Tibial nerve (tissue), 3 donors: ENCODE results near the gene TMEFF2.

Experiments
- POLR2A ChIP-seq, 2 donors: fragments of 450-650 bp; IDR thresholded peaks; one replicate each; pipeline ENCODE4 v1.6.1; 2017; ENCODE audit warnings: antibody characterized with exemption in 2 of 2, mild to moderate bottlenecking in 2 of 2, moderate library complexity in 2 of 2
- TF ChIP-seq, protein P1 (sequence below), 5 experiments: fragments of 200-600 bp in 3 of 5; fragments of 450-650 bp in 2 of 5; sonication (generic) in 3 of 5; IDR thresholded peaks; one replicate each; pipeline ENCODE4 v1.5.1; 2016 to 2019; ENCODE audit warnings: antibody characterized with exemption in 5 of 5, mild to moderate bottlenecking in 3 of 5, moderate library complexity in 2 of 5

DNA sequence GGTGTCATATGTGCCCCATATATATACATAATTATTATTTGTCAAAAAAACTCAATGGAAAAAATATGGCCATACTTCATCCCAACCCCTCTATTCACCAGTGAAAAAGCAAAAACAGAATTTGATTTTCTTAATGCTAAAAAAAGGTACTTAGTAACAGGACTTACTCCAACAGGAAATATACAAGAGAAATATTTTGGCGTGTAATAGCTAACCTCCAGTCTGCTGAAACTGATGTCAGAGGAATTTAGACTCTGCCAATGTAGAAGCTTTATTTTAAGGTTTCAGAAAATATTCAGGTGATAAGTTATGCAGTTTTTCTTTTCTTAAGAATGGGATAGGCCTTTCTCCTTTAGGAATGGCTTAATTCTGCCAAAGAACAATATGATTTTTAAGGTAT, 72.6 kb downstream of the TMEFF2 start:
- TF ChIP-seq, protein P1, sequence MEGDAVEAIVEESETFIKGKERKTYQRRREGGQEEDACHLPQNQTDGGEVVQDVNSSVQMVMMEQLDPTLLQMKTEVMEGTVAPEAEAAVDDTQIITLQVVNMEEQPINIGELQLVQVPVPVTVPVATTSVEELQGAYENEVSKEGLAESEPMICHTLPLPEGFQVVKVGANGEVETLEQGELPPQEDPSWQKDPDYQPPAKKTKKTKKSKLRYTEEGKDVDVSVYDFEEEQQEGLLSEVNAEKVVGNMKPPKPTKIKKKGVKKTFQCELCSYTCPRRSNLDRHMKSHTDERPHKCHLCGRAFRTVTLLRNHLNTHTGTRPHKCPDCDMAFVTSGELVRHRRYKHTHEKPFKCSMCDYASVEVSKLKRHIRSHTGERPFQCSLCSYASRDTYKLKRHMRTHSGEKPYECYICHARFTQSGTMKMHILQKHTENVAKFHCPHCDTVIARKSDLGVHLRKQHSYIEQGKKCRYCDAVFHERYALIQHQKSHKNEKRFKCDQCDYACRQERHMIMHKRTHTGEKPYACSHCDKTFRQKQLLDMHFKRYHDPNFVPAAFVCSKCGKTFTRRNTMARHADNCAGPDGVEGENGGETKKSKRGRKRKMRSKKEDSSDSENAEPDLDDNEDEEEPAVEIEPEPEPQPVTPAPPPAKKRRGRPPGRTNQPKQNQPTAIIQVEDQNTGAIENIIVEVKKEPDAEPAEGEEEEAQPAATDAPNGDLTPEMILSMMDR (IDR thresholded peaks at IDR 0.05), result no peak
- TF ChIP-seq POLR2A (IDR thresholded peaks at IDR 0.05), result no peak
